HepG2 (cell line): ENCODE data around the gene FAM131C. TPM values are rescaled to one million over a fixed set of nuclear protein-coding genes. Genes with fewer than 3 reads are reported as not detected.

Experiments used
- ATAC-seq: fragments of 200-7000 bp; cut with Tn5 transposase; 3 replicates; pipeline ENCODE4 v1.9.1; 2020; ENCODE audit warnings: mild to moderate bottlenecking, moderate library complexity
- BruUV-seq: library from RNA; stranded (reverse); fragments of 400-500 nt; replicated peaks from 2 replicates; lab custom pipeline; 2021; lab: Mats Ljungman, UMichigan
- CTCF ChIA-PET: fragments of 300-600 bp; formaldehyde crosslinking; extraction: SDS; loops from one replicate; lab custom pipeline; 2021; ENCODE audit warnings: low total read pairs, inconsistent platforms, low intra/inter-chr PET ratio; lab: Yijun Ruan, JAX
- POLR2A ChIA-PET: fragments of 350-600 bp; sonication (Branson Sonifier 250); formaldehyde crosslinking; loops from one replicate; lab custom pipeline; 2020; ENCODE audit warnings: antibody characterized with exemption, inconsistent platforms; lab: Yijun Ruan, JAX
- DNase-seq: peaks from one replicate; pipeline ENCODE4 v3.0.0-alpha.2; 2015; ENCODE audit warnings: low spot score
- FAIRE-seq: peaks from 3 replicates; lab custom pipeline; 2011; peaks lifted over from hg19 to GRCh38; lab: Jason Lieb, UNC
- H2AFZ ChIP-seq: one replicate; pipeline ENCODE4 v1.6.1; 2011; ENCODE audit warnings: low read length, inconsistent platforms
- H3K27ac ChIP-seq: fragments of 300-600 bp; 3 replicates; pipeline ENCODE4 v1.8.0; 2011; ENCODE audit warnings: mixed run types, mild to moderate bottlenecking, mixed read lengths, low read length, inconsistent platforms; ENCODE audit not compliant: insufficient read depth; ENCODE audit errors: extremely low read length
- H3K27me3 ChIP-seq, 2 experiments: fragments of 200-600 bp in 1 of 2; 2 replicates in 1 of 2; 3 replicates in 1 of 2; pipeline versions ENCODE4 v1.6.0 to v1.8.0; 2011; ENCODE audit warnings: low read length in 2 of 2, mild to moderate bottlenecking in 2 of 2, moderate library complexity in 2 of 2, inconsistent platforms in 1 of 2; ENCODE audit not compliant: insufficient read depth in 2 of 2, control insufficient read depth in 1 of 2
- H3K36me3 ChIP-seq, 2 experiments: fragments of 200-600 bp in 1 of 2; replicated peaks in 1 of 2; 2 replicates in 1 of 2; 3 replicates in 1 of 2; pipeline versions ENCODE4 v1.5.1 to v1.8.0; 2011; ENCODE audit warnings: low read length in 2 of 2, inconsistent platforms in 1 of 2; ENCODE audit not compliant: insufficient read depth in 2 of 2, control insufficient read depth in 1 of 2
- H3K4me1 ChIP-seq: 2 replicates; pipeline ENCODE4 v1.5.1; 2012; ENCODE audit warnings: low read length, inconsistent platforms; ENCODE audit not compliant: insufficient read depth
- H3K4me2 ChIP-seq: 2 replicates; pipeline ENCODE4 v1.6.0; 2011; ENCODE audit warnings: low read depth, low read length, inconsistent platforms
- H3K4me3 ChIP-seq, 3 experiments: fragments of 200-600 bp in 1 of 3; sonication (generic), shearing (Covaris generic) in 1 of 3; replicated peaks in 1 of 3; 2 replicates each; pipeline ENCODE4 v1.5.1; 2011 to 2016; ENCODE audit warnings: low read length in 3 of 3, inconsistent platforms in 2 of 3, low read depth in 2 of 3, mild to moderate bottlenecking in 2 of 3, control low read depth in 1 of 3, mixed read lengths in 1 of 3; ENCODE audit not compliant: insufficient read depth in 1 of 3
- H3K79me2 ChIP-seq: one replicate; pipeline ENCODE4 v1.6.1; 2011; ENCODE audit warnings: low read length, inconsistent platforms; ENCODE audit not compliant: insufficient read depth
- H3K9ac ChIP-seq: 2 replicates; pipeline ENCODE4 v1.6.0; 2011; ENCODE audit warnings: mild to moderate bottlenecking, low read depth, low read length, inconsistent platforms; ENCODE audit not compliant: insufficient read depth
- H3K9me3 ChIP-seq: 2 replicates; pipeline ENCODE4 v1.5.1; 2012; ENCODE audit warnings: mild to moderate bottlenecking, low read length
- H4K20me1 ChIP-seq: 2 replicates; pipeline ENCODE4 v1.6.0; 2011; ENCODE audit warnings: inconsistent platforms, mild to moderate bottlenecking, low read length, moderate library complexity; ENCODE audit not compliant: insufficient read depth
- ARNTL ChIP-seq: sonication (generic); formaldehyde crosslinking; IDR thresholded peaks from 2 replicates; pipeline ENCODE4 v1.4.0; 2020; ENCODE audit warnings: mild to moderate bottlenecking, missing genetic modification reagents
- HNRNPL ChIP-seq: fragments of 200-400 bp; formaldehyde crosslinking; IDR thresholded peaks from 2 replicates; pipeline ENCODE4 v1.6.1; 2017; ENCODE audit warnings: mild to moderate bottlenecking, low read depth, low read length
- SIX1 ChIP-seq: sonication (generic); formaldehyde crosslinking; IDR thresholded peaks from 2 replicates; pipeline ENCODE4 v1.4.0; 2020; ENCODE audit warnings: missing genetic modification reagents, borderline replicate concordance
- SOX6 ChIP-seq, 2 experiments: fragments of 450-650 bp in 1 of 2; sonication (generic) in 1 of 2; formaldehyde crosslinking in 1 of 2; IDR thresholded peaks; 2 replicates each; pipeline versions ENCODE4 v1.4.0 to v1.6.1; 2017 to 2020; ENCODE audit warnings: antibody characterized with exemption in 1 of 2, mild to moderate bottlenecking in 1 of 2, missing genetic modification reagents in 1 of 2
- SRSF4 ChIP-seq: fragments of 200-400 bp; formaldehyde crosslinking; IDR thresholded peaks from one replicate; pipeline ENCODE4 v1.6.1; 2018; ENCODE audit warnings: mild to moderate bottlenecking, low read depth, low read length, moderate library complexity; ENCODE audit not compliant: poor library complexity, severe bottlenecking
- ZNF652 ChIP-seq: IDR thresholded peaks from 2 replicates; pipeline ENCODE4 v1.6.1; 2016; ENCODE audit warnings: low read depth, borderline replicate concordance
- WGBS: methylation state at CpG from one replicate; pipeline ENCODE4 v1.1.6; 2017; ENCODE audit warnings: low lambda C conversion rate; 5-methylcytosine and 5-hydroxymethylcytosine counted together
- in situ Hi-C: cut with HindIII; loops from 2 replicates; pipeline ENCODE4 v1.10.0; 2017; ENCODE audit warnings: low pct_unique_long_range_greater_than_20kb; ENCODE audit not compliant: extremely low pct_ligation_motif_present
- intact Hi-C: fragments of 100-400 bp; cut with micrococcal nuclease; formaldehyde crosslinking; loops from one replicate; pipeline ENCODE4 v1.10.0; 2022; ENCODE audit not compliant: unreplicated experiment
- polyA plus RNA-seq, 8 experiments: library from polyadenylated mRNA; depleted of rRNA in 3 of 8; stranded (reverse) in 7 of 8; unstranded in 1 of 8; fragments of >200 nt; fragmentation: Illumina TruSeq in 4 of 8; extraction: Trizol in 4 of 8; gene quantifications; 2 replicates each; pipeline versions ENCODE4 v1.2.1 to v1.2.3, GENCODE V29; 2011 to 2016; ENCODE audit warnings: low read depth in 4 of 8, missing spikeins in 1 of 8, mixed read lengths in 1 of 8; ENCODE audit not compliant: insufficient read depth in 1 of 8
- total RNA-seq, 5 experiments: library from RNA; depleted of rRNA; stranded (reverse); fragments of >200 nt; fragmentation: Illumina TruSeq; extraction: Trizol; gene quantifications; 2 replicates each; pipeline ENCODE4 v1.2.3, GENCODE V29; 2016; ENCODE audit warnings: low read depth in 1 of 5

FAM131C gene
- total and polyA plus RNA-seq, 2 of the 13 experiments (the other 11 are each of a cell fraction or from before 2014, with no cell fraction given) = 0.07 TPM; not detected in 1

DNA sequence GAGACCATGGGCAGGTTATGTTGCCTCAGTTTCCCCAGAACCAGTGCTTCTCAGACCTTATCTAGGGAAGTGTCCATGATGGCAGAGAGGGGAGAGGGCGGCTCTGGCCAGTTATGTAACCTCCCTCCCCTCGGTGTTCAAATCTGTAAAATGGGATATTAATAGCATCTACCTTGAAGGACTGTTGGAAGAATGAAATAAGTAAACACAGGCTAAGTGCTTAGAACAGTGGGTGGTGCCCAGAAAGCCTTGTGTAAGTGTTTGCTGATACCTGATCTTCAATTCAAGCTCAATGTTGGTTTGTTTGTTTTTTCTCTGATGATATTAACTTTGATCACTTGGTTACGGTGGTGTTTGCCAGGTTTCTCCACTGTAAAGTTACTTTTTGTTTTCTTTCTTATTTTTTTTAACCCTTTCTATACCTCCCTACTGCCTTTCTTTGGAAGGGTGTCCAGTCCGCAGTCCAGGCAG lies 47.5 kb upstream of the FAM131C start (continued):
- peak; percentile 89 for TF ChIP-seq ZNF652 (CRISPR knock-in tag)
- TF ChIP-seq SIX1 (CRISPR knock-in tag) = peak; percentile 83
- TF ChIP-seq SOX6 (IDR thresholded peaks at IDR 0.05) = no peak
- TF ChIP-seq SOX6 (CRISPR knock-in tag; IDR thresholded peaks at IDR 0.05) = peak; percentile 23; the same call in 1 of the 2 replicates
- TF ChIP-seq ARNTL (CRISPR knock-in tag) = no peak

DNA sequence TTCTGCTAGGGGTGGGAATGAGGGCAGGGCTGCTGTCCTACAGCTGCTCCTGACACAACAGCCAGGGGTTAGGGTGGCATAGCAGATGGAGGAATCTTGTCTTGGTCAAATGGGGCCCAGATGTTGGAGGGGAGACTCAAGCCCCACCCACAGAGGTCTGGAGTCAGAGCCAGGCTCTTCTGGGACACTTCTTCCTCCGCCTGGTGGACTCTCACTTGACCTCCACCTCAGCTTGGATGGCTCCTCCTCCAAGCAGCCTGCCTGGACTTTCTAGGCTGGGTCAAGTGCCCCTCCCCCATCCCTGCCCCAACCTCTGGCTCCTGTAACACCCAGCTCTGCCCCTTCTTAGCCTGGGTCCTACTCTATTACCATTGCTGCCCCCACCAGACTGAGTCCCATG lies 47.0 kb upstream of the FAM131C start:
- ATAC-seq (peak; percentile 10), FAIRE-seq (no peak), DNase-seq (no peak)
- in situ Hi-C loops (no loop called here), intact Hi-C loops (no loop called here)
- peaks cover 80% of the 10 kb centered on the region for H3K4me1 ChIP-seq
- no peak overlapping the region for H3K27ac ChIP-seq
- peaks cover 7 to 9% of the 10 kb centered on the region in 2 experiments for H3K36me3 ChIP-seq
- no TSS peak for BruUV-seq
- CTCF ChIA-PET = no interaction called here
- 40% methylated on average over 1 of the region's 1 CpG for WGBS
- no peaks in the 10 kb centered on the region for H3K9me3 ChIP-seq
- no peak overlapping the region for H3K9ac ChIP-seq
- H3K4me2 ChIP-seq = no peak overlapping the region
- peaks cover 0 to 3% of the 10 kb centered on the region in 2 experiments; a peak in 1 of 5 replicates for H3K27me3 ChIP-seq
- 0 out of 2 replicates have a peak, but pooled peaks have one; percentile 9 for TF ChIP-seq HNRNPL
- TF ChIP-seq SRSF4 = no peak
- H3K4me3 ChIP-seq = no peak overlapping the region
- POLR2A ChIA-PET = interaction anchor here (1.2 to 1.8 kb wide), 3 partner anchors 24 to 35 kb away, joined by 3 to 8 read pairs (median 3); partner anchors contain the start of gene EPHA2
- no peaks in the 10 kb centered on the region for H3K79me2 ChIP-seq
- H2AFZ ChIP-seq = no peak overlapping the region
- peaks cover 16% of the 10 kb centered on the region; the same call in 1 of the 2 replicates for H4K20me1 ChIP-seq
